ENCODE data around the gene ADSL. TPM values are rescaled to one million over a fixed set of nuclear protein-coding genes. Genes with fewer than 3 reads are reported as not detected.

The ADSL gene
- total RNA-seq, 2 experiments from 2014 or later = 117 to 137 TPM

DNA sequence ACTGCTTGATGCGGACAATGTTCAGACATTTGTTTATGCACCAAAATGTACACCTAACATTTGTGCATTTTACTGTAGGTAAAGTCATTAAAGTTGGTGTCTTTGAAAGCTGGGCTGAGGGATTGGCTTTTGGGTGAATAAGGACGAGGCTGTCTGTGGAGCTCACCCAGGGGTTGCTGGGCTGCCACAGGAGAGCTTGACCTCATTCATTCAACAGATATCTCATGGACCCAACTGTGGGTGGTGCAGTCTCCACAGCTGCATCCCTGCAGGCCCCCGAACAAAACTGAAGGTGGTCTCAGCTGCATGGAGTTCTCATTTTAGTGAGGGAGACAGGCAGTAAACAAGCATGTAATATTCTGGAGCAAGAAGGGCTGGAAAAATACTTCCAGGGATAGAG is 56.8 kb downstream of the ADSL start:
- no peaks in the 10 kb centered on the region for H3K9me2 ChIP-seq (ENCODE audit: insufficient read depth, low read length)
- peaks cover 44% of the 10 kb centered on the region for H3K4me1 ChIP-seq (ENCODE audit: insufficient read depth, low read length, poor library complexity, severe bottlenecking)
- POLR2A ChIA-PET = no interaction called here
- peaks cover 76% of the 10 kb centered on the region for H3K36me3 ChIP-seq (ENCODE audit: insufficient read depth, low read length)
- BruUV-seq (replicated peaks) = no TSS peak
- H3K79me2 ChIP-seq (ENCODE audit: insufficient read depth, low read depth, low read length) = no peaks in the 10 kb centered on the region
- no peak overlapping the region for H3K4me2 ChIP-seq (ENCODE audit: low read length)
- no peaks in the 10 kb centered on the region; the same call in 1 of the 2 replicates for H4K20me1 ChIP-seq (ENCODE audit: insufficient read depth, low read length)
- DNase-seq (ENCODE audit: low spot score) = no peak
- H3K4me3 ChIP-seq (ENCODE audit: low read depth, low read length, poor library complexity, severe bottlenecking) = no peak overlapping the region
- H2AFZ ChIP-seq (ENCODE audit: low read length) = no peak overlapping the region
- H3K9me3 ChIP-seq (ENCODE audit: low read length) = no peaks in the 10 kb centered on the region
- no peak overlapping the region for H3K27ac ChIP-seq (ENCODE audit: low read depth, low read length, poor library complexity, severe bottlenecking)
- CTCF ChIA-PET (ENCODE audit: unreplicated experiment) = no interaction called here
- no peak for TF ChIP-seq EZH2phosphoT487 (IDR thresholded peaks at IDR 0.05; ENCODE audit: borderline replicate concordance, low read depth, low read length)
- TF ChIP-seq, protein P1, sequence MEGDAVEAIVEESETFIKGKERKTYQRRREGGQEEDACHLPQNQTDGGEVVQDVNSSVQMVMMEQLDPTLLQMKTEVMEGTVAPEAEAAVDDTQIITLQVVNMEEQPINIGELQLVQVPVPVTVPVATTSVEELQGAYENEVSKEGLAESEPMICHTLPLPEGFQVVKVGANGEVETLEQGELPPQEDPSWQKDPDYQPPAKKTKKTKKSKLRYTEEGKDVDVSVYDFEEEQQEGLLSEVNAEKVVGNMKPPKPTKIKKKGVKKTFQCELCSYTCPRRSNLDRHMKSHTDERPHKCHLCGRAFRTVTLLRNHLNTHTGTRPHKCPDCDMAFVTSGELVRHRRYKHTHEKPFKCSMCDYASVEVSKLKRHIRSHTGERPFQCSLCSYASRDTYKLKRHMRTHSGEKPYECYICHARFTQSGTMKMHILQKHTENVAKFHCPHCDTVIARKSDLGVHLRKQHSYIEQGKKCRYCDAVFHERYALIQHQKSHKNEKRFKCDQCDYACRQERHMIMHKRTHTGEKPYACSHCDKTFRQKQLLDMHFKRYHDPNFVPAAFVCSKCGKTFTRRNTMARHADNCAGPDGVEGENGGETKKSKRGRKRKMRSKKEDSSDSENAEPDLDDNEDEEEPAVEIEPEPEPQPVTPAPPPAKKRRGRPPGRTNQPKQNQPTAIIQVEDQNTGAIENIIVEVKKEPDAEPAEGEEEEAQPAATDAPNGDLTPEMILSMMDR (conservative IDR thresholded peaks at IDR 0.05; ENCODE audit: low read length) = no peak
- intact Hi-C loops (cut with micrococcal nuclease; ENCODE audit: unreplicated experiment) = no loop called here

DNA sequence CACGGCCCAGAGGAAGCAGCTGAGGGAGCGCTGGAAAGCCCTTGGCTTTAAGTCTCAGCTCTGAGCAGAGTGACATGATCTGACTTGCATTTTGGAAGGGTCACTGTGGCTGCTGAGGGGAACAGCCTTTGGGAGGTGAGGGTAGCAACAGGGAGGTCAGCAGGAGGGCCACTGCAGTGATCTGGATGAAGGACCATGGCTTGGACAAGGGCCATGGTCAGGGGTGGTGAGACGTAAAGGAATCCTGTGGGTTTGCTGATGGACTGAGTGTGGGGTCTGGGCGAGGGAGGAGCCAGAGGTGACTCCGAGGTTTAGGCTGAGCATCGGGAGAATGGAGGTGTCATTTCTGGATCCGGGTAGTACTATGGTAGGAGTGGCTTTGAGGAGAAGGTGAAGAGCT is 57.4 kb downstream of the ADSL start:
- BruUV-seq (replicated peaks) = no TSS peak
- Histone ChIP-seq H3K36me3 (ENCODE audit: insufficient read depth, low read length) (peaks cover 81% of the 10 kb centered on the region), H3K9me2 (ENCODE audit: insufficient read depth, low read length) (no peaks in the 10 kb centered on the region), H3K4me2 (ENCODE audit: low read length) (no peak overlapping the region), H3K4me3 (ENCODE audit: low read depth, low read length, poor library complexity, severe bottlenecking) (no peak overlapping the region), H3K4me1 (ENCODE audit: insufficient read depth, low read length, poor library complexity, severe bottlenecking) (peaks cover 39% of the 10 kb centered on the region), H3K9me3 (ENCODE audit: low read length) (no peaks in the 10 kb centered on the region), H3K79me2 (ENCODE audit: insufficient read depth, low read depth, low read length) (no peaks in the 10 kb centered on the region), H4K20me1 (ENCODE audit: insufficient read depth, low read length) (no peaks in the 10 kb centered on the region; the same call in 1 of the 2 replicates), H3K27ac (ENCODE audit: low read depth, low read length, poor library complexity, severe bottlenecking) (no peak overlapping the region), H2AFZ (ENCODE audit: low read length) (no peak overlapping the region)
- intact Hi-C loops (cut with micrococcal nuclease; ENCODE audit: unreplicated experiment) = no loop called here
- CTCF ChIA-PET (ENCODE audit: unreplicated experiment) = no interaction called here
- TF ChIP-seq, protein P1 (conservative IDR thresholded peaks at IDR 0.05; ENCODE audit: low read length) = no peak
- no peak for TF ChIP-seq EZH2phosphoT487 (IDR thresholded peaks at IDR 0.05; ENCODE audit: borderline replicate concordance, low read depth, low read length)
- POLR2A ChIA-PET = no interaction called here
- DNase-seq (ENCODE audit: low spot score) = no peak

DNA sequence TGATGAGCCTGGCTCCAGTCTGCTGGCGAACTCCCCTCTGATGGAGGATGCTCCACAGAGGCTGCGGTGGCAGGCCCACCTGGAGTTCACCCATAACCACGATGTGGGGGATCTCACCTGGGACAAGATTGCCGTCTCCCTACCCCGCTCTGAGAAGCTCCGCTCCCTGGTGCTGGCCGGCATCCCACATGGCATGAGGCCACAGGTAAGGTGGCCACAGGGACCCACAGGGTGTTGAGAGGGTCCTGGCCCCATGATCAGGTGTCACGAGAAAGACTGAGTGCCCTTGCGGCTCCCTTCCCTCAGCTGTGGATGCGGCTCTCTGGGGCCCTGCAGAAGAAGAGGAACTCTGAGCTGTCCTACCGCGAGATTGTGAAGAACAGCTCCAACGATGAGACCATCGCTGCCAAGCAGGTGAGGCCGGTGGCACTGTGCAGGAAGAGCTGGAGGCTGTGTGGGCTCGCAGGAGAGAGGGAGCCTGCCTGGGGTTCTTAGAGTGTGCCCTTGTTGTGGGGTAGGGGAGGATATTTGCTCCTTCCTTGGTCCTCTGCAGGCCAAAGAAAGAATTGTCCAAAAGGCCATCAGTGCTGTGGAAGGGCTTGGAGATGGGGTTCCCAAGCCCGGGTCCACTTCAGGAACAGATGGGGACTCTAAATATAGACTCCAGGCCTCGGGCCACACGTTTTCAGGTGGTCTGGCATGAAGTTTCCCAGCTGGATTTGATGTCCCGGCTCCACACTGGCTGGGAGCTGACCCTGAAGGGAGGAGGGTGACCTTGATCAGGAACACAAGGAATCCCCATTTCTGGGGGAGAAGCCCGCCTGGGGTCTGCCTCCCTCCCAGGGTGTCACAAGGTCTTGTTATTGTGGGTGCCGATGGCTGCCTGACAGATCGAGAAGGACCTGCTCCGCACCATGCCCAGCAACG is 58.2 kb downstream of the ADSL start:
- H3K4me1 ChIP-seq (ENCODE audit: insufficient read depth, low read length, poor library complexity, severe bottlenecking) = peaks cover 31% of the 10 kb centered on the region
- H3K9me2 ChIP-seq (ENCODE audit: insufficient read depth, low read length) = no peaks in the 10 kb centered on the region
- intact Hi-C loops (cut with micrococcal nuclease; ENCODE audit: unreplicated experiment) = no loop called here
- CTCF ChIA-PET (ENCODE audit: unreplicated experiment) = no interaction called here
- no peaks in the 10 kb centered on the region; the same call in 1 of the 2 replicates for H4K20me1 ChIP-seq (ENCODE audit: insufficient read depth, low read length)
- H3K79me2 ChIP-seq (ENCODE audit: insufficient read depth, low read depth, low read length) = no peaks in the 10 kb centered on the region
- no peak for TF ChIP-seq EZH2phosphoT487 (IDR thresholded peaks at IDR 0.05; ENCODE audit: borderline replicate concordance, low read depth, low read length)
- TF ChIP-seq, protein P1 (conservative IDR thresholded peaks at IDR 0.05; ENCODE audit: low read length) = no peak
- H2AFZ ChIP-seq (ENCODE audit: low read length) = no peak overlapping the region
- no peak overlapping the region for H3K4me3 ChIP-seq (ENCODE audit: low read depth, low read length, poor library complexity, severe bottlenecking)
- no peak overlapping the region for H3K4me2 ChIP-seq (ENCODE audit: low read length)
- POLR2A ChIA-PET = no interaction called here
- peaks cover 90% of the 10 kb centered on the region for H3K36me3 ChIP-seq (ENCODE audit: insufficient read depth, low read length)
- no peak overlapping the region for H3K27ac ChIP-seq (ENCODE audit: low read depth, low read length, poor library complexity, severe bottlenecking)
- no peak for DNase-seq (ENCODE audit: low spot score)
- BruUV-seq (replicated peaks) = no TSS peak
- H3K9me3 ChIP-seq (ENCODE audit: low read length) = no peaks in the 10 kb centered on the region
